Thyroid gland (tissue), 4 donors: ENCODE results near the gene RAI1.

ENCODE experiments used
- POLR2A ChIP-seq, 2 donors: fragments of 450-650 bp; IDR thresholded peaks; one replicate each; pipeline ENCODE4 v1.6.1; 2017; ENCODE audit warnings: antibody characterized with exemption in 2 of 2, mild to moderate bottlenecking in 2 of 2, moderate library complexity in 1 of 2
- TF ChIP-seq, protein P1 (sequence below), 6 experiments: fragments of 200-600 bp in 3 of 6; fragments of 450-650 bp in 3 of 6; sonication (generic) in 3 of 6; IDR thresholded peaks; one replicate each; pipeline ENCODE4 v1.5.1; 2016 to 2019; ENCODE audit warnings: antibody characterized with exemption in 6 of 6, mild to moderate bottlenecking in 2 of 6, inconsistent platforms in 1 of 6, moderate library complexity in 1 of 6

DNA sequence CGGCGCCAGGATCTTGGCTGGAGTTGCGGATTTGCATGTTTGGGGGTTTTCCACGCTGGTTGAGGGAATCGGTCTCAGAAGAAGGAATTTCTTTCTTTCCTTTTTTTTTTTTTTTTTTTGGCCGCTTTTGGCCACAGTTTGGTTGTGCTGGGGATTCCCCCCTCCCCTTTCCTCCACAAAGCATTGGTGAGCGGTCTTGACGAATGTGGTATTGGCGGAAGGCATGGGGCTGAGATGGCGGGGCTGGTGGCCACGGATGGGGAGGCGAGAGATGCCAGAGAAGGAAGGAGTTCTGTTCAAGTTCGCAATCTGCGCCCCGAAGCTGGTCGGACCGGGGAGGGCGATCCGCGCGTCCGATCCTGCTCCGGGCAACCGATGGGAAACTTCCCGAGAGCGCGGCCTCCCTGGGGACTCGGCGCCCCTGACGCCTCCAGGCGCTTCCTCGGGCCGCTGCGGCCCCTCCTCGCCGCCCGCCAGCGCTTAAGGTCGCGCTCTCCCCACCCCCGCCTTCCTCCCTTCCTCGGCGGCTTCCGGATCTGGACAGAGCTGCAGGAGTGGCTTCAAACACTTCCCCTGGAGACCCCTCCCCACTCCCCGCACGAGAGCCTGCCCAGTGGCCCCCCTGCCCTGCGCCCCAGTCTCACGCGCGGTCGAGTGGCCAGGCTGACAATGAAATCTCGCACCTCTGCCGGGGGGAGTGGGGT, 43.2 kb downstream of the RAI1 start:
- no peak for TF ChIP-seq POLR2A (IDR thresholded peaks at IDR 0.05)
- TF ChIP-seq, protein P1, sequence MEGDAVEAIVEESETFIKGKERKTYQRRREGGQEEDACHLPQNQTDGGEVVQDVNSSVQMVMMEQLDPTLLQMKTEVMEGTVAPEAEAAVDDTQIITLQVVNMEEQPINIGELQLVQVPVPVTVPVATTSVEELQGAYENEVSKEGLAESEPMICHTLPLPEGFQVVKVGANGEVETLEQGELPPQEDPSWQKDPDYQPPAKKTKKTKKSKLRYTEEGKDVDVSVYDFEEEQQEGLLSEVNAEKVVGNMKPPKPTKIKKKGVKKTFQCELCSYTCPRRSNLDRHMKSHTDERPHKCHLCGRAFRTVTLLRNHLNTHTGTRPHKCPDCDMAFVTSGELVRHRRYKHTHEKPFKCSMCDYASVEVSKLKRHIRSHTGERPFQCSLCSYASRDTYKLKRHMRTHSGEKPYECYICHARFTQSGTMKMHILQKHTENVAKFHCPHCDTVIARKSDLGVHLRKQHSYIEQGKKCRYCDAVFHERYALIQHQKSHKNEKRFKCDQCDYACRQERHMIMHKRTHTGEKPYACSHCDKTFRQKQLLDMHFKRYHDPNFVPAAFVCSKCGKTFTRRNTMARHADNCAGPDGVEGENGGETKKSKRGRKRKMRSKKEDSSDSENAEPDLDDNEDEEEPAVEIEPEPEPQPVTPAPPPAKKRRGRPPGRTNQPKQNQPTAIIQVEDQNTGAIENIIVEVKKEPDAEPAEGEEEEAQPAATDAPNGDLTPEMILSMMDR (IDR thresholded peaks at IDR 0.05), result no peak
